Astrocyte of the spinal cord (primary cell): ENCODE results near the gene ZNF423.

ENCODE experiments used
- DNase-seq: peaks from one replicate; pipeline ENCODE4 v3.0.0; 2011; ENCODE audit warnings: low read depth, low spot score
- H3K4me3 ChIP-seq: 2 replicates; pipeline ENCODE4 v1.5.1; 2011; ENCODE audit warnings: low read depth, mild to moderate bottlenecking, low read length, moderate library complexity
- in situ Hi-C: cut with HindIII; loops from 2 replicates; pipeline ENCODE4 v1.10.0; 2017; ENCODE audit warnings: low sequenced_read_pairs
- TF ChIP-seq, protein P1 (sequence below): IDR thresholded peaks from 2 replicates; pipeline ENCODE4 v1.5.1; 2012; ENCODE audit warnings: low read depth, mild to moderate bottlenecking, low read length, inconsistent platforms

Gene ZNF423

DNA sequence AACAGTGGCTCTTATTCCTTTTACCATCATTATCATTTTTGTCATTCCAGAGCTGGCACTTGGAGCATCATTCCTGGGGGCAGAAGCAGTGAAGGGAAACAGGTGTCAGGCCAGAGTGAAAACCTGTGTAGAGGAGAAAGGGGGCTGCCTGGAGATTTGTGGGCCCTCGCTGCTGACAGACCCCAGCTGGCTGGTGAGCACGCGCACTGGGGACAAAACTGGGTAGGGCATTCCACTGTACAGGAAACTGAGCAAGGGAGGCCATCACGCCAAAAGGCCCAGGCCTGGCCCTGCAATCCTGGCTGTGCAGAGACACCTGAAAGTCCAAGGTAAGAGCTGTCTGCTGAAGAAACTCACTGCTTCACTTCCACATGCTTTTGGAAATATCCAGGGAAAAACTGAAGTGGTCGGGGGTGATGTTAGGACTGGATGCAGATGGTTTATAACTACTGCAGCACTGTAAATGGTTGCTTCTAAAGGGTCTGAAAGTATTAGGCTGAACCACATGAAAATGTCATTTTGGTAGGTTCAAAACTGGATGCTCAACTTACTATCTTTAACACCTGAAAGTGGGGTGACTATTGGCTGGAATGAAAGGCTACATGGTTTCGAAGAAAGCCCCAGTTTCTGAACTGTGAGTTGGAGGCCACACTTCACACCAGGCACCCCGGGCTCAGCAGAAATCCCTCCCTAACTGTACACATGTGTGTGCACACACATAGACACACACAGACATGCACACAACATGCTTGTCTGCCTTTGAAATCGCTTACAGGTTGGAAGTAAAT lies 257.3 kb downstream of the ZNF423 start:
- no peak overlapping the region for H3K4me3 ChIP-seq
- no peak for DNase-seq
- TF ChIP-seq, protein P1, sequence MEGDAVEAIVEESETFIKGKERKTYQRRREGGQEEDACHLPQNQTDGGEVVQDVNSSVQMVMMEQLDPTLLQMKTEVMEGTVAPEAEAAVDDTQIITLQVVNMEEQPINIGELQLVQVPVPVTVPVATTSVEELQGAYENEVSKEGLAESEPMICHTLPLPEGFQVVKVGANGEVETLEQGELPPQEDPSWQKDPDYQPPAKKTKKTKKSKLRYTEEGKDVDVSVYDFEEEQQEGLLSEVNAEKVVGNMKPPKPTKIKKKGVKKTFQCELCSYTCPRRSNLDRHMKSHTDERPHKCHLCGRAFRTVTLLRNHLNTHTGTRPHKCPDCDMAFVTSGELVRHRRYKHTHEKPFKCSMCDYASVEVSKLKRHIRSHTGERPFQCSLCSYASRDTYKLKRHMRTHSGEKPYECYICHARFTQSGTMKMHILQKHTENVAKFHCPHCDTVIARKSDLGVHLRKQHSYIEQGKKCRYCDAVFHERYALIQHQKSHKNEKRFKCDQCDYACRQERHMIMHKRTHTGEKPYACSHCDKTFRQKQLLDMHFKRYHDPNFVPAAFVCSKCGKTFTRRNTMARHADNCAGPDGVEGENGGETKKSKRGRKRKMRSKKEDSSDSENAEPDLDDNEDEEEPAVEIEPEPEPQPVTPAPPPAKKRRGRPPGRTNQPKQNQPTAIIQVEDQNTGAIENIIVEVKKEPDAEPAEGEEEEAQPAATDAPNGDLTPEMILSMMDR, result no peak
- in situ Hi-C loops, result no loop called here

DNA sequence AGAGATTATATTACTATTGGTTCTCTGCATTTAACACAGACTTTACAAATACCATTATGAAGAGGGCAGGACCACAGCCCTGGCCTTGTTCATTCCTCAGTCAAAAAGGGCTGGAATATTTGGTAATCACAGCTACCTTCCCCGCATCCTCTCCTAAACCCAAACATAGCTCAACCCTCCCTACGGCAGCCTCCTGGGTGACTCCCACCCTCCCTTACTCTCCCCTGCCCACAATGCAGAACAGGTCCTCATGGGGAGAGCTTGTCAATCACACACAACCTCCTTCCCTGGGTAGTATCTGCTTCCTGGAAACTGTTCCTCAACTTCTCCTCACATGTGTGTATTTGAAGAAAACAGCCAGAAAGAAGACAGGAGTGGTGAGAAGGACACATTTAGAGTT lies 258.1 kb downstream of the ZNF423 start:
- TF ChIP-seq, protein P1, result no peak
- in situ Hi-C loops, result no loop called here

DNA sequence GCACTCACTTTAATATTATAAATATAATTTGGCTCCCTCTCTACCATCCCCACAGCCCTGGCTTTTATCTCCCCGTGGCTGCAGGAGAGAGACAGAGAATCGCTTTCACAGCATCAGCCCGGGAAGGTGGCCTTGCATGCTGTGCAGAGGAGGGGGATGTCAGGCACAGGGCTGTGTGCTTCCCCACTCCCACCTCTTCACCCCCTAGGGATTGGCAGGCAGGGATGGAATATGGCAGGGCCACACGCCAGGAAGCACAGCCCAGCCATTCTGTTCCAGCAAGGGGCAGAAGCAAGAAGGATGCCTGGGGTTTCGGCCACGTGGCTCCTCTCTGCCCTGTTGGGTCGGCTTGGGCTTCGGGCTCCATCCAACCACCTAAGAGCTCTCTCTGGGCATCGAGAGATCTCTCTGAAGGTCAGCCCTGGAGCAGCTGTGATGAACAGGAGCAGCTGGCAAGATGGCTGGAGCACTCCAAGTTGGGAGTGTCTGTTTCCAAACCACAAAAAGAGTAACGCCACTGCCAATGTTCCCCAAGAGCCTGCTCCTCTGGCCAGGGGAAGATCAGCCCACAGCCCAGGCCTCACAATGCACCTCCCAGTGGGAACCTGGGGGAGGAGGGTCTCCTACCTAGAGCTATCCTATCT lies 259.1 kb downstream of the ZNF423 start:
- H3K4me3 ChIP-seq, result no peak overlapping the region
- TF ChIP-seq, protein P1, result no peak
- DNase-seq, result peak; percentile 23
- in situ Hi-C loops, result no loop called here

More for the DNA sequence above, 258.1 kb downstream of the ZNF423 start:
- H3K4me3 ChIP-seq, result no peak overlapping the region
- no peak for DNase-seq

DNA sequence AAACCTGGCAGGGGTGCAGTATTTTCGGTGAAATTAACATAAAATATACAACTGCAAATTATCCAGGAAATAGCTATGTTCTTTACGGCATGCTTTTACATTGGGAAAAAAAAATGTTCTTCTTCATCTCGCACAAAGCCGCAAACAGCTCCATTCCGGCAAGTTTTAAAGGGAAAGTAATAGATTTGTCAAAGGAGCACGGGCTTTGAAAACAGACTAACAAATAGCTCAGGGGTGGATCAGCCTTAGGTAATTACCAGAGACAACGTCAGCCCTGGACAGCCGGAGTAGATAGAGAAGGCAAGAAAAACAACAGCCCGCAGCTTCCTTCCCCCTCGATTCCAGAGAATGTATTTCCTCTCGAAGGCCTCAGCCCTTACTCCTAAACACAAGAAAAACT lies 259.8 kb downstream of the ZNF423 start:
- peak; percentile 61 for DNase-seq
- no peak overlapping the region for H3K4me3 ChIP-seq
- in situ Hi-C loops, result no loop called here
- TF ChIP-seq, protein P1, result no peak

DNA sequence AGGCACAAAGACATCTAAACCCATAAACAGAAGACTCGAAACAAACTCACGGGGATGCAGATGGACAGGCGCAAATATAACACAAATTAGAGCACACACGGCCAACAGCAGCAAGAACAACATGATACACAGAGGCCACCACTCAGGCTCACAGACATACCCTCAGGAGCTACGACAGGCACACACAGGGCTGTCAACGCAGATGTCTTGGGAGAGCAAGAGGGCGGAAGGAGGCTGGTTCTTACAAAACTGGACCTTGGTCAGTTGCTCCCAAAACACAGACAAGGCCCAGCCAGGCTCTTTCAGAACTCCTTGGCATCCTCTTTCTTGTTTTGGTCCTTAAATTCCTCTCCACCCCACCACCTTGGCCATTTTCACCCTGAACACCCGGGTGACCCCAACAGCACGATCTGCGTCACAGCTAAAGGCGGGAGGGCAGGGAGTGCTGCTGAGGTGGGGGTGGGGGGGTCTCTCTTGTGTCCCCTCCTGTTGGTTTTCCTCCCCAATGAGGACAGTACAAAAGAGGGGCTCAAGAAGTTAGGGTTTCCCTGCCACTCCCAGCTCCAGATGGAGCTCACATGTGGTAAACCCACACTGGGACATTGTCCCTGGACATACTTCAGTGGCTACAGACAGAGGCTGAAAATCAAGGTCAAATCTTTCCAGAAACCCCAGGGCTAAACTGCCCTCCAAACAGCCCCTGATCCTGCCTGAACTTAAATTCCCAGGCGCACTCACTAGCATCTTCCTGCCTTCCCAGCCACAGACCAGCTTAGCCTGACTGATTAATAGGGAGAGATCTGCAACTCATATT lies 261.0 kb downstream of the ZNF423 start:
- no peak overlapping the region for H3K4me3 ChIP-seq
- TF ChIP-seq, protein P1, result no peak
- no peak for DNase-seq
- in situ Hi-C loops, result no loop called here

DNA sequence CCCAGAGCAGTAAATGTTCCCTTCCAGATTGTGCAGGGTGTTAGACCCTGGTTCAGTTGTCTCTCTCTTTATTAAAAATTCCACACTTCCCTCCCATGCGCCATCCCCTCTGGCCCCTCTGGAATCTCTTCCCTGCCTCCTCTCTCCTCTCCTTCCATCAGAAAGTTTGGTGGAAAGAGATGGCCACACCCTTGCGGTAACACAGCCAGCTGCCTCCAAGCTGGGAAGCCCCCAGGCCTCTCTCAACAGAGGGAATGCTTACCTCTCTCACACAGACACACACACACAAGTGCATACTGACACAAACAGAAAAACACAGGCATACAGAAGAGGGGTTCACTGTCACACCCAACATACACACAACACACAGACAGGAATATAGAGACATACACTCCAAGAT lies 261.8 kb downstream of the ZNF423 start:
- TF ChIP-seq, protein P1, result no peak
- no peak overlapping the region for H3K4me3 ChIP-seq
- in situ Hi-C loops, result no loop called here
- no peak for DNase-seq
